NCI-H82 (cell line): Measurements from ENCODE around the gene CCBE1.
A peak's percentile ranks its signal among the peaks of the same experiment; 100 is the strongest.
"Not testable (repeated sequence)": the region's sequence is repeated elsewhere in the genome, so short reads cannot be mapped to it uniquely, and the experiment has no call there.

Source experiments
- DNase-seq: peaks from one replicate; lab custom pipeline; 2025; lab: John Stamatoyannopoulos, UW

The CCBE1 gene

DNA sequence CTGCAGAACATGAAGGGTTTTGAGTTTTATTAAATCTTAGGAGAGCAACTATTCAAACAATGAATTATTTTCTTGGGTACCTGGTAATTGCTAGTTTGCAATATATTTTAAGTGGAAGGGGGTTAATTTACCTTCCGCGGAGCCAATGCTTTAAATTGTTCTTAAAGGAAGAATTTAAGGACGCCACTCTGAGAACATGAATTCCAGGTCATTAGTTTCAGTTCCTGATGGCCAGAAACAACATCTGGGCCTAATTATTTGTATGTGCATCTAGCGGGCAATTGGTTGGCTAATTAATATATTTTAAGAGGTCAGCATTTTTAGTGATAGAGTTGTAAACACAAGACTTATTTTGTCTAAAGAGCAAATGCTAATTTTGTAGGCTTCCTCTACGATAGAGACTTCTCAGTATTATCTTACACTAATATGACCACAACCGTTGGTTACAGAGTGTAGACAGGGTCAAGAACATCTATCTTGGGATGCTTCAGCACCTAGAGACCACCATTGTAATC lies 40.8 kb downstream of the CCBE1 start:
- DNase-seq, result no peak

DNA sequence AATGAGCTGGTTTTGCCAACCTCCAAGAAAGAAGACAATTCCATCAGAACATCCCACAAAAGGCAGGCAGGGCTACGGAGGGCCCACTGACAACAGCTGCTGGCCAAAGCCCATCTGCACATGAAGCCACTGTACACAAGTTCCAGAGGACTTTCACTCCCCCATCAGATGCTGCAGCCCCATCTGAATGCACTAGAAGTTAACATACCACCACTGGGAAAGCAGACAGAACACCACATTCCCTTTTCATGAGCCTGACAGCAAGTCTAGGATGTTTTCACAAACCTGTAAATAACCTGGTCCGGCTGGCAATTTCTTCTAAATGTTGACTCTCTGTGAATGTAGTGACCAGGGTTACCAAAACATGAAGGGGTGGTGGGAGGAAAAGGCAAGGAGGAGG lies 41.5 kb downstream of the CCBE1 start:
- no peak for DNase-seq

DNA sequence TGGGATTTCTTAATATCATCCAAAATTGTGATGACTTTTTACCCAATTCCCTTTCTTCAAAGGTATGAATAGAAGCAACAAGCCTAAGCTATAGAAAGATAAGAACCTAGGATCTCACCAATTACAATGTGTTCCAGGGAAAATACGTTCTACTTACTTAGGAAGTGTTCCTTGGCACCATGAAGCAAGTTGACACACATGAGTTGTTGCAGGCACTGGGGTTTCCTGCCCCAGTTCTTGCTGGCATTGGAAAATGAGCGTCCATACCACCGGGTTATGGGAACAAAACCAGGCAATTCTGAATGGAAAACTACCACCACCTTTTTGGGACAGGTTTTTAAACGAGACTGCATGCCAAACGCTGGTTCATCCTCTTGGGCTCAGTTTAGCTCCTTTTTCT lies 46.2 kb downstream of the CCBE1 start:
- no peak for DNase-seq

DNA sequence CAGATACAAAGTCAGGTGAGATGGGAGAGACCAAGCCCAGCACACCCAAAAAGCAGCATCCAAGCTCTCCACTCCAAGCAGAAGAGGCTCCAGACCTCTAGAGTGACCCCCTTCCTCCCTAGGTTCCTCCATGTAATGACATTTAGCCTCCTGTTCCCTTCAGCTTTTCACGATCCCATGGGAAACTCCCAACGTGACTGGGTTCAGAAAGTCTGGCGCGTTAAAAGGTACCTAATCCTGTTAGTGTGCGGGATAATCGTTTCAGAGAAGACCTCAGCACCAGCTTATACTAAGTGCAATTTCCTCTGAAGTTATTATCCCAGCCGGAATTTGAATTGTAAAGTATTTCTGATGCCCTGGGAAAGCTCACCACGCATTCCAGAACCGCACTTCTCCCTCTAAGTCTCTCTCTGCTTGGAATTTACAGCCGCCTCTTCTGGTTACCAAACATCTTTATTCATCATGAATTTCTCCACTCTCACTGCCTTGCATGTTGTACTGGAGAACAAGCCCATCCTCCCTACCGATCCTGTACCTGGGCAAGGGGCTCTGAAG lies 46.9 kb downstream of the CCBE1 start:
- peak; percentile 96 for DNase-seq

DNA sequence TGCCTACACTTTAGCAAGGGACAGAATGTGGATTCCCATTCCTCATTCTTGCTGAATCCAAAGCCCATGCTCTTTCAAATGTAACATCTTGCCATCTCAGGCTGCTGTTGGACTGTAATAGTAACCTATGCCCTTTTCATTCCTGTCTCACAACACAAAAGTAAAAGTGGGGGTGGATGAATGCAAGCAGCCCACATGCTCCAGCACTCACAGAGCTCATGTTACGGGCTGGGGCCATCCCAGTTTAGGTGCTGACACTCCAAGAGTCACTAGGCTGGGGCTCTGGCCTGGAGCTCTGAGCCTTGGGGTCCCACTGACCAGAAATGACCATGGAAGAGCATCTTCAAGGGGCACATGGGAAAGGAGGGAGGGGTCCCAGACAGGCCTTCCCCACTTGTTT lies 47.6 kb downstream of the CCBE1 start:
- DNase-seq, result no peak

DNA sequence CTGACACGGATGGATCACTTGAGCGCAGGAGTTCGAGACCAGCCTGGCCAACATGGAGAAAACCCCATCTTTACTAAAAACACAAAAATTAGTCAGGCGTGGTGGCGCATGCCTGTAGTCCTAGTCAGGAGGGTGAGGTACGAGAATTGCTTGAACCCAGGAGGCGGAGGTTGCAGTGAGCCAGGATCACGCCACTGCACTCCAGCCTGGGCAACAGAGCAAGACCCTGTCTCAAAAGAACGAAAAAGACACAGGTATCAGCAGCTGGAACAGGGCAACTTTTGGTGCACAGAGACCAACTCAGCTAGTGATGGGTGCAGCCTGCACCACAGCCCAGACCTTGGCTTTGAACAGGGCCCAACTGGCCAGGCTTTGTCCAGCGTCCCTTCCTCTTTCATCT lies 48.8 kb downstream of the CCBE1 start:
- not testable (repeated sequence) for DNase-seq

DNA sequence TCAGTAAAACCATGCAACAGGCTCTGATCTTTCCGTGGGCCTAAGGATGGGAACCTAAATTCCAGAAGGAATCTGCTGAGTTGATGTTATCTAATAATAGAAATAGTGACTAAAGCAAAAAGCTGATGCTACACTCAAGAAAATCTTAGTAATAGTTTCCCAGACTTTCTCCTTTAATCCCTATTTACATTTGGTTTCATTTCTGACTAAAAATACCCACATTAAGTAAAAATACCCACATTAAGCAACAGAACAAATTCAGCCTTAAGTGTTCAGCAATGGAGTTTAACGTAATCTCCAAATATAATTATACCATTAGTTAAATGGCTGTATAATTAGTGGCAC lies 50.3 kb downstream of the CCBE1 start:
- DNase-seq, result no peak

DNA sequence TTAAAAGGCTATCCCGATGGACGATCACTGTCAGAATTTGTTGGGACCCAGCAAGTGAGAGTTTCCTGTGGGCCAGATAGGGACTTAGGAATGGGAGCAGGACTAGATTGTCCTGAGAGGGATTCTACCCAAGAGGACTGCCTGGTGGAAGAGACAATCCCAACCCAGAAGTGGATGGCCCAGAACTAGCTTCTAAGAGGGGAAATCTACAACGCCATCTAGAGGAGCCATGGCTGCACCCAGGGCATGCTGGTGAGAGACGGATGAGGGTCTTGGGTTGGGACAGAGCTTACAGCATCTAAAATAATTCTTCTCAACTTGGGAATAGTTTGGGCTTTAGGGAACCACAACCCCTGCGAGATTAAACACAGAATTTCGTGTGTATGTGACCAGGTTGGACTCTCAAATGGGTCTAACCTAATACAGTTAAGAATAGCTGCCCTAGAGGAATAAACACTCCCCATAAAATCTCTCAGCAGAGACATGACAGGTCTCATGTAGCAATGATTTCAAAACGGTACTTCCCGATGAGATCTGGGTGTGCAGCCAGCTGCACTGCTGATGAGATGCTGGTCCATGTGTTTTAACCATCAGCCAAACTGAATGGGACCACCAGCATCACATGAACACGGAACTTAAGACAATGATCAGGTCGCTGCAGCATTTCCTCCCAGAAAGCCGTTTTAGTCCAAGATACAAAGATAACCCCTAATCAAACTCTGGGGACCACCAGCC lies 50.8 kb downstream of the CCBE1 start:
- peak; percentile 33 for DNase-seq

DNA sequence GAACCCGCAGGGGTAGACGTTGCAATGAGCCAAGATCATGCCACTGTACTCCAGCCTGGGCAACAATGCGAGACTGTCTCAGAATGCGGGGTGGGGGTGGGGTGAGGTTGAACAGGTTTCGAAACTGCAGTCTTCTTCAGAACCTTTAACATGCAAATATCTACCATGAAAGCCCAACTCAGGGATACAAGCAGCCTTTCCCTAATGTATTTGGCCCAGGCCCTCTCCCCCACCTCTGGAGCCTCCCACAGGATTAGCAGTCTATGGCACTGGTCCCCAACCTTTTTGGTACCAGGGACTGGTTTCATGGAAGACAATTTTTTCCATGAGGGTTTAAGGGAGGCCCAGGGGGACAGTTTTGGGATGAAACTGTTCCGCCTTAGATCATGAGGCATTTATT lies 53.5 kb downstream of the CCBE1 start:
- DNase-seq, result no peak

DNA sequence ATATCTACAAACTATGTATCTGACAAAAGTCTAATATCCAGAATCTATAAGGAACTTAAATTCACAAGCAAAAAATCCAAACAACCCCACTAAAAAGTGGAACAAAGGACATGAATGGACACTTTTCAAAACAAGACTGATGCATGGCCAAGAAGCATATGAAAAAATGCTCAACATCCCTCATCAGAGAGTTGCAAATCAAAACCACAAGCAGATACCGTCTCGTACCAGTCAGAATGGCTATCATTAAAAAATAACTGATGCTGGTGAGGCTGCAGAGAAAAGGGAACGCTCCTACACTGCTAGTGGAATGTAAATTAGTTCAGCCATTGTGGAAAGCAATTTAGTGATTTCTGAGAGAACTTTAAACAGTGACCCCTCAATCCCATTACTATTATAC lies 56.5 kb downstream of the CCBE1 start:
- no peak for DNase-seq

DNA sequence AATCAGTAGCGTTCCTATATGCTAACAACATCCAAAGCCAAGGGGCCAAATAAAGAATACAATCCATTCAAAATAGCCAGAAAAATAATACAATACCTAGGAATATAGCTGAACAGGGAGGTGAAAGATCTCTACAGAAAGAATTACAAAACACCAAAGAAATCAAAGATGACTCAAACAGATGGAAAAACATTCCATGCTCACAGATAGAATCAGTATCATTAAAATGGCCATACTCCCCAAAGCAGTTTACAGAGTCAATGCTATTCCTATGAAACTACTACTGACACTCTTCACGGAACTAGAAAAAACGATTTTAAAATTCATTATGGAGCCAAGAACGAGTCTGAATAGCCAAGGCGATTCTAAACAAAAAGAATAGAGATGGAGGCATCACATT lies 57.4 kb downstream of the CCBE1 start:
- no peak for DNase-seq

DNA sequence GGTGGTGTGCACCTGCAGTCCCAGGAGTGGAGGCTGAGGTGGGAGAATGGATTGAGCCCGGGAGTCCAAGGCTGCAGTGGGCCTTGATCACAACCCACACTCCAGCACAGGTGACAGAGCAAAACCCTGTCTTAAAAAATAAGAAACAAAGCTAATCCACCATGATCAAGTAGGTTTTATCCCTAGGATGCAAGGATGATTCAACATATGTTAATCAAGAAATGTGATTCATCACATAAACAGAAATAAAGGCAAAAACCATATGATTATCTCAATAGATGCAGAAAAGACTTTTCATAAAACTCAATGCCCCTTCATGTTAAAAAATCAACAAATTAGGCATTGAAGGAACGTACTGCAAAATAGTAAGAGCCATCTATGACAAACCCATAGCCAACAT lies 58.1 kb downstream of the CCBE1 start:
- no peak for DNase-seq

DNA sequence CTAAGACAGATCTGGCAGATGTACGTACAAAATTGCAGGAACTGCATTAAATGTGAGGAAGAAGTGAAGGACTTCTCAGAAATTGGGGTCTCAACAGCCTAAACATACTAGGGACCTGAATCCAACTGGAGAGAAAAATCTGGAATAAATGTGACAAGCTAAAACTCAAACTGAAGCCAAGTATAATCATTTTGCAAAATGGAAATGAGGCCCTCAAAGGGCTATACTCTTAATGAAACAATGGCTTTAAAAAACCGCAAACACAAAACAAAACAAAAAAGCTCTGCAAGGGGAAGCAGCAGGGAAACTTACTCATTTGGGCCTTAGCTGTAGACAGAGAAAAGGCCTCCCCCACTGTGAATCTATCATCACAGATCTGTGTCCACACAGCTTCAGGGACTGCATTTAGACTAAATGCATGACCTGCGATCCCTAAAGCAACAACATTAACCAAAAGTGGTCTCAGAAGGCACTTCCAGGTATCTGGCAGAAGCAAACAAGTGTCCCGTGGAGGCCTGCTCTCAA lies 63.2 kb downstream of the CCBE1 start:
- DNase-seq, result no peak

DNA sequence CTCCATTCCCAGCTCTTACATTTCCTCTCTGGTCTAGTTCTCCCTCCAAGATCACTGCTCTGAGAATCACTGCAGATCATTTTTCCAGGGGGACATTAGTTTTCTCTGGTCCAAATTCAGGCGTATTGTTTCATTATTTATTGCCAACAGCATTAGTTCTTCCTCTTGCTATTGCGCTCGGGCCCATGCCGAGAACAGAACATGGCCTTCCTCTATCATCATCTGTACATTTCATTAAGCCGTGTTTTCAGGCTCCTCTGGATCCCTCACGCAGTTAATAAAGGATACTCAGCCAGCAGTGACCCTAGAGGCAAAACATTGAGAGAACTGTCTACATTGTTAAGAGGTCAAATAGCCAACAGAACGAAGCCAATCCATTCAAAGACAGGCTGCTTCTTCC lies 63.9 kb downstream of the CCBE1 start:
- no peak for DNase-seq

DNA sequence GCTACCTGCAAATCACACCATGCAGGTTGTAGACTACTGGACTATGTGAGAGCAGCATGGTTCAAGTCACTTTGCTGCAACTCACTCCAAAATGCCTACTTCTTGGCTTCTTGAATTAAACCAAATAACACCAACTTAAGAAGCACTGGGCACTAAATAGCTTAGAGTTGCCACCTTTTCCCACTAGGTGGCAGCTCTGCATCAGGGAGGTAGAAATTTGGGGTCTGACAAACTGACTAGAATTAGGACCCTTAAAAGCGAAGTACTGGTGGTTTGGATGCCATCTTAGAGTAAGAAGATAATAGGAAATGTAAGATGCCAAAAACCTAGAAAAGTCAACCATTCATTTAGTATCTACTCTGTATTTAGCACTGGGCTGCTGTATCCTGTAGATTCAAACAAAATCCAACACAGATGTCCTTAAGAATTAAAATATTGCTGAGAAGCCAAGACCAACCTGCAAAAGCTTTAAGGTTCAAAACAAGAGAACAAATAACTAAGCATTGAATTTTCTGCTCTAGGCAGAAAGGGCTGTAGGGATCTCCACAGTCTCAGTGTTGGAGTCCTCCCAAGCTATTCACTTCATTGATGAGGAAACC lies 65.5 kb downstream of the CCBE1 start:
- peak; percentile 51 for DNase-seq

DNA sequence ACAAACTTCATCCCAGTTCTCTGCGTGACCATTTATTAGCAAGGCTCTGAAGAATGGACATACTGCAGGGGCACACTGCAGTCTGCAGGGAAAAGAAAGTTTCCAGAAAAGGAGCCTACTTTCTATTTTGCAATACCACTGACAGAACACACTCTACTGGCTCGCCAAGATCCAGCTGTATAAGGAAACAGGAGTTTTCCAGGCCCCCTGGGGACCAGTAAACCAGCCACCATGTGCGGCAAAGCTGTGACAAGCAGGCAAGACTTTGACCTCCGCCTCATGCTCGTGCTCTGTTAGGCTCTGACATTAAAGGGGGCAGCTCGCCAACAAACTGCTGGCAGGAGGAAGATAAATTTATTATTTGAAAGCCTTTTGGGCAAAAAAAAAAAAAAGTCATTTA lies 67.3 kb downstream of the CCBE1 start:
- DNase-seq, result peak; percentile 3

DNA sequence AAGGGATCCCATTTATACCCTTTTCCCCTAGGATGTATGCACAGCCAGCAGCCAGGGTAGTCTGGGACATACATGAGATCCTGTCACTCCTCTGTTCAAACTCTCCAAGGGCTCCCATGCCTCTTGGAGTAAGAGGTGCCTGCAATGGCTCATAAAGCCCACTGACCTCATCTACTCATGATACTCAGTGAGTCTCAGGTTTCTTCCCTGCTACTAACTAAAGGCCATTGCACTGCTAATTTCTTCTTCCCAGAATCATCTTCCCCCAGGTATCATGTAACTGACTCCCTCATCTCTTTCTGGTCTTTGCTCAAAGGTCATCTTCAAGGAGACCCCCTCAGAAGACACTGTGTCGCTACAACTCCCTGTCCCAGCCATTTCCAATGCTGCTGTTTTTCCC lies 68.2 kb downstream of the CCBE1 start:
- DNase-seq, result no peak

DNA sequence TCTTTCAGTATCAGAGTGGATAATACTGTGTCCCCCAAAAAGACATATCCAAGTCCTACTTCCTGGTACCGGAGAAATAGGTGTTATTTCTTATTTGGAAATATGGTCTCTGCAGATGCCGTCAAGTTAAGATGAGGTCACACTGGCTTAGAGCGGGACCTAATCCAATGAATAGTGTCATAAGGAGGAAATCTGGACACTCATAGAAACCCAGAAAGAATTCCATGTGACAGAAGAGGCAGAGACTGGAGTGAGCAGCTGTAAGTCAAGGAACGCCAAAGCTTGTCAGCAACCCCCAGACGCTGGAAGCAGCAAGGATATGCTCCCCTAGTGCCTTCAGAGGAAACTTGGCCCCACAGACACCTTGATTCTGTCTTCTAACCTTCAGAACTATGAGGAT lies 69.8 kb downstream of the CCBE1 start:
- peak; percentile 58 for DNase-seq

DNA sequence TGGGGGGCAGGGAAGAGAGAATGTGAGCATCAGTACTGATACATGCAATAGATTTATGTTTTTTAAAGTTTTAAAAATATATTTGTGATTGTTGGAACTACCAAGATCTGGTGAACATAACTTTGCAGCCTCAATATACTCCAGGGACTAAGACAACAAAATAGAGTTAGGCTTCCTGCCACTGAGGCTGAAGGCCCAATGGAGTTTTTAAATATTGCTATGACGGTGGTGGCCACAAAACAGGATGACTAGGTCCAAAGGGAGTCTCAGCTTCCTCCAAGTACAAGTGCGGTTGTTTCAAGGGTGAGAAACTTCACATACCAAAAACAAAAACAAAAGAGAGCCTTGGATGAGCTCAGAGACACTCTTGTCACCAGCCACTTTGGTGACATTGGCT lies 72.9 kb downstream of the CCBE1 start:
- DNase-seq, result no peak

DNA sequence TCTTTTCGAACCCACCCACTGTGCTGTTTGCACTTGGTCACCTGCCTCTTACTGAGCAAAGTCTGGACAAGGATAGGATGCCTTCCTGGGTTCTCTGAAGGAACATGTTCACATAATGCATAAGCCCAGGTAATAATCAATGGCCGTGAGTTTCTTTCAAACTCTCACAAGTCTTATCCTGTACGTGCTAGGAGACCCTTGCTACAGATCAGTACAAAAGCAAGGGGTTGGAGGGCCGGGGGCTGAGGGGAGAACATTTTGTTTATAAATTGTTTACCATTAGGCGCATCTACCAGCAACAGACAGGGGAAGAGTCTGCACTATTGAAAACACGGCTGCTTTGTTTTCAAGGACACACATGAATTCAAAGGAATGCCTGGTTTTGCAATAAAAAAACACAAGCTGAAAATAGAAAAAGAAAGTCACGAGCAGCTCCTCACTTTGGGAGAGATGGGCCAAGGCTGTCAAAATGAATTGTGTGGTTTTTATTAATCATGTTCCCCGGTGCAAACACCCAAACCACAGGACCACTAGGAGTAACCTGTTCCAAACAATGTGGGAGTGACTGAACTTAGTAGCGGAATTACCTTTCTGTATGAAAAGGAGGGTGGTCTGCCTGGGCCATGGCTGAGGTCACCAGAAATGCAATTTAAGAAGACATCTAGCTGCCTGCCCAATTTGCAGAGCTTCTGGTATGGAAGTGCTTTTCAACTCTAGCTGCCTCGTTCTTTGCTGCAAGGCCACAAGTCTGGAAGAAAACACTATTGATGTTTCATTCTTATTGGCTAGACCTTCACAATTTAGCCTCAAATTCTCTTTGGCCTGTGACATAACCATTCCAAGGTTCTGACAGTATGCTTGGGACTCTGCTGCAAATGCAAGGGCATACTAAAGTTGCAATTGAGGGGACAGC lies 73.5 kb downstream of the CCBE1 start:
- no peak for DNase-seq

DNA sequence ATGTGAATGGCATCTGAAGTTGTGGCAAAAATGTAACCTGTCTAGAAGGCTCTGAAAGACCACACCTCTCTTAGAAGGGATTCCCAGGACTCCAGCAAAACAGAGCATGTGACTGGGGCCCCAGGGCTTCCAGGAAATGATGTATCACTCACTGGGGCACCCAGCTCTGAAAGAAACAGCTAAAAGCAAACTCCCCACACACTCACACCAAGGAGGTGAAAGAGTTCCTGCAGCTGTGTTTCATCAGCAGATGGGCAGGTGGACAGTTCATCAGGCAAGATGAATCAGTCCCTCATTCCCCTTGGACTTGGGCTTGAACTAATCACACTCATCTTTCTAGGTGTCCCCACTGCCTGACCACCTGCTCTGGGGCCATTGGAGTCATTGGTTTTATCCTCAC lies 76.2 kb downstream of the CCBE1 start:
- no peak for DNase-seq

DNA sequence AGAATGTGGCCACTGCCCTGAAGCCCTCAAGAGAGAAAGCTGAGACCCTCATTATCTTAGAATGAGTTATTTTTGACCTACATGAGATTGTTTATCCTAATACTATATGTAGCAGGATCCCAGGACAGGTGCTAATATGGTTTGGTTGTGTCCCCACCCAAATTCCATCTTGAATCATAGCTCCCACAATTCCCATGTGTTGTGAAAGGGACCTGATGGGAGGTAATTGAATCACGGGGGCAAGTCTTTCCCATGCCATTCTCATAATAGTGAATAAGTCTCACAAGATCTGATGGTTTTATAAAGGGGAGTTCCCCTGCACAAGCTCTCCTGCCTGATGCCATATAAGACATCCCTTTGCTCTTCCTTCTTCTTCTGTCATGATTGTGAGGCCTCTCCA lies 76.8 kb downstream of the CCBE1 start:
- no peak for DNase-seq
